KMS-11 (cell line): ENCODE data around the gene BCL6B.
A peak's percentile ranks its signal among the peaks of the same experiment; 100 is the strongest.

Experiments used
- H2AFZ ChIP-seq: fragments of 200-600 bp; sonication (generic); 2 replicates; pipeline ENCODE4 v1.6.1; 2016; ENCODE audit warnings: antibody characterized with exemption, mixed run types, low read depth
- H3K27ac ChIP-seq: fragments of 200-600 bp; sonication (generic); 2 replicates; pipeline ENCODE4 v1.6.1; 2016; ENCODE audit warnings: mild to moderate bottlenecking, mixed run types
- H3K27me3 ChIP-seq: fragments of 200-600 bp; sonication (generic); 2 replicates; pipeline ENCODE4 v1.6.1; 2017; ENCODE audit warnings: mild to moderate bottlenecking, low read depth, mixed run types, moderate library complexity; ENCODE audit not compliant: insufficient read depth
- H3K36me3 ChIP-seq: fragments of 200-600 bp; sonication (generic); 2 replicates; pipeline ENCODE4 v1.6.1; 2017; ENCODE audit warnings: mild to moderate bottlenecking, mixed run types; ENCODE audit not compliant: insufficient read depth
- H3K4me1 ChIP-seq: fragments of 200-600 bp; sonication (generic); 2 replicates; pipeline ENCODE4 v1.6.1; 2016; ENCODE audit warnings: mild to moderate bottlenecking, low read depth, mixed run types; ENCODE audit not compliant: poor library complexity, severe bottlenecking
- H3K4me2 ChIP-seq: fragments of 200-600 bp; sonication (generic); 2 replicates; pipeline ENCODE4 v1.7.0; 2016; ENCODE audit warnings: mild to moderate bottlenecking, mixed run types
- H3K4me3 ChIP-seq: fragments of 200-600 bp; sonication (generic); IDR thresholded peaks from 2 replicates; pipeline ENCODE4 v1.6.1; 2017; ENCODE audit warnings: low read depth, low read length, mixed read lengths; ENCODE audit not compliant: insufficient read depth
- H3K79me2 ChIP-seq: fragments of 200-600 bp; sonication (generic); 2 replicates; pipeline ENCODE4 v1.6.1; 2016; ENCODE audit warnings: low read depth, mixed run types; ENCODE audit not compliant: insufficient read depth
- H3K9ac ChIP-seq: fragments of 200-600 bp; sonication (generic); 2 replicates; pipeline ENCODE4 v1.6.1; 2016; ENCODE audit warnings: mild to moderate bottlenecking, mixed run types
- H4K20me1 ChIP-seq: fragments of 200-600 bp; sonication (generic); 2 replicates; pipeline ENCODE4 v1.6.1; 2016; ENCODE audit warnings: mild to moderate bottlenecking, mixed run types; ENCODE audit not compliant: insufficient read depth
- CTCF ChIP-seq: fragments of 200-600 bp; sonication (generic); conservative IDR thresholded peaks from 2 replicates; pipeline ENCODE4 v1.6.1; 2017; ENCODE audit warnings: low read depth, mild to moderate bottlenecking, antibody characterized with exemption, low read length, moderate library complexity, mixed read lengths

BCL6B gene

GRCh38 chr17:7029659-7030058 lies 6.8 kb downstream of the BCL6B start:
- H3K79me2 ChIP-seq: no peaks in the 10 kb centered on the region
- no peak overlapping the region for H3K27ac ChIP-seq
- H3K9ac ChIP-seq: no peak overlapping the region
- TF ChIP-seq CTCF: no peak
- no peaks in the 10 kb centered on the region for H3K36me3 ChIP-seq
- H3K4me3 ChIP-seq: no peak overlapping the region
- H3K4me1 ChIP-seq: no peaks in the 10 kb centered on the region
- H2AFZ ChIP-seq: no peak overlapping the region
- no peaks in the 10 kb centered on the region for H4K20me1 ChIP-seq
- no peaks in the 10 kb centered on the region for H3K27me3 ChIP-seq
- no peak overlapping the region for H3K4me2 ChIP-seq

GRCh38 chr17:7034955-7035590 lies 12.2 kb downstream of the BCL6B start:
- H3K4me3 ChIP-seq: no peak overlapping the region
- H4K20me1 ChIP-seq: no peaks in the 10 kb centered on the region
- H3K9ac ChIP-seq: peak overlapping the region; percentile 57; the same call in 1 of the 2 replicates
- no peaks in the 10 kb centered on the region for H3K36me3 ChIP-seq
- H3K79me2 ChIP-seq: no peaks in the 10 kb centered on the region
- 0 out of 2 replicates have a peak overlapping the region, but pooled peaks have one; percentile 29 for H3K4me2 ChIP-seq
- H3K27me3 ChIP-seq: no peaks in the 10 kb centered on the region
- H3K4me1 ChIP-seq: no peaks in the 10 kb centered on the region
- peak overlapping the region; percentile 63 for H3K27ac ChIP-seq
- no peak for TF ChIP-seq CTCF
- H2AFZ ChIP-seq: no peak overlapping the region

GRCh38 chr17:7035591-7036368 lies 12.9 kb downstream of the BCL6B start, which contains the start of gene SLC16A13:
Gene SLC16A13 (plus strand): TSS chr17:7036015. CDS start chr17:7036383, 368 bp downstream.
- no peaks in the 10 kb centered on the region for H3K79me2 ChIP-seq
- no peak for TF ChIP-seq CTCF
- H3K27me3 ChIP-seq: no peaks in the 10 kb centered on the region
- H3K9ac ChIP-seq: peak within 1 kb of the TSS; percentile 57; the same call in 1 of the 2 replicates
- peak within 1 kb of the TSS; percentile 63 for H3K27ac ChIP-seq
- H3K4me2 ChIP-seq: 0 out of 2 replicates have a peak within 1 kb of the TSS, but pooled peaks have one; percentile 29
- H3K36me3 ChIP-seq: no peaks in the 10 kb centered on the region
- no peaks in the 10 kb centered on the region for H3K4me1 ChIP-seq
- no peak within 1 kb of the TSS for H3K4me3 ChIP-seq
- no peak within 1 kb of the TSS; the same call in 1 of the 2 replicates for H2AFZ ChIP-seq
- H4K20me1 ChIP-seq: no peaks in the 10 kb centered on the region

- Histone ChIP-seq H3K79me2 (no peaks in the 10 kb centered on the region), H3K4me1 (no peaks in the 10 kb centered on the region), H3K27me3 (no peaks in the 10 kb centered on the region), H3K27ac (no peak overlapping the region), H3K9ac (no peak overlapping the region), H2AFZ (no peak overlapping the region), H3K4me2 (no peak overlapping the region), H3K36me3 (no peaks in the 10 kb centered on the region), H4K20me1 (no peaks in the 10 kb centered on the region), H3K4me3 (no peak overlapping the region)
- no peak for TF ChIP-seq CTCF
These were observed 15.4 kb downstream of the BCL6B start for GRCh38 chr17:7038025-7038862.
